ENCODE results near the gene GALE.

DNA sequence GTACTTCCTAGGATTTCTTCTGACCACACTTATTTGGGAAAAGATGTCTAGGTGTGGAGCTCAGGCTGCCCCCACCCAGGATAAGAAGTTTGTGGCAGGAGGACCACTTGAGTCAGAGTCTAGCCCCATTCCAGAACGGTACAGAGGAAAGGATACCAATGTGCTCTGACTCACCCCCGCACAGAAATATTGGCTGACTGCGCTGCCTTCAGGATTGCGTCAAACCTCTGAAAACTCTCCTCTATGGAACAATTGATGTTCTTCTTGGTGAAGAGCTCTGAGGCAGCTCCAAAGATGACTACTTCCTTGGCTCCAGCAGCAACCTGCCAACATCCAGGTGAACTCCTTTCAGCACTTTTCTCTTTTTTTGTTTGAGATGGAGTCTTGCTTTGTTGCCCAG lies 13.5 kb upstream of the GALE start:
- TF ChIP-seq SMC3 (IDR thresholded peaks at IDR 0.05; ENCODE audit: low read depth, low read length) (no peak), RFX5 (IDR thresholded peaks at IDR 0.05; ENCODE audit: low read depth, low read length) (no peak)
- TF ChIP-seq, protein P1, sequence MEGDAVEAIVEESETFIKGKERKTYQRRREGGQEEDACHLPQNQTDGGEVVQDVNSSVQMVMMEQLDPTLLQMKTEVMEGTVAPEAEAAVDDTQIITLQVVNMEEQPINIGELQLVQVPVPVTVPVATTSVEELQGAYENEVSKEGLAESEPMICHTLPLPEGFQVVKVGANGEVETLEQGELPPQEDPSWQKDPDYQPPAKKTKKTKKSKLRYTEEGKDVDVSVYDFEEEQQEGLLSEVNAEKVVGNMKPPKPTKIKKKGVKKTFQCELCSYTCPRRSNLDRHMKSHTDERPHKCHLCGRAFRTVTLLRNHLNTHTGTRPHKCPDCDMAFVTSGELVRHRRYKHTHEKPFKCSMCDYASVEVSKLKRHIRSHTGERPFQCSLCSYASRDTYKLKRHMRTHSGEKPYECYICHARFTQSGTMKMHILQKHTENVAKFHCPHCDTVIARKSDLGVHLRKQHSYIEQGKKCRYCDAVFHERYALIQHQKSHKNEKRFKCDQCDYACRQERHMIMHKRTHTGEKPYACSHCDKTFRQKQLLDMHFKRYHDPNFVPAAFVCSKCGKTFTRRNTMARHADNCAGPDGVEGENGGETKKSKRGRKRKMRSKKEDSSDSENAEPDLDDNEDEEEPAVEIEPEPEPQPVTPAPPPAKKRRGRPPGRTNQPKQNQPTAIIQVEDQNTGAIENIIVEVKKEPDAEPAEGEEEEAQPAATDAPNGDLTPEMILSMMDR (conservative IDR thresholded peaks at IDR 0.05; ENCODE audit: low read depth, low read length) = no peak

All from IMR-90 (cell line).